Measurements from ENCODE around the gene ZNF274.

GRCh38 chr19:58182989-58183816 is at the start of gene ZNF274:
- TF ChIP-seq, protein P1, sequence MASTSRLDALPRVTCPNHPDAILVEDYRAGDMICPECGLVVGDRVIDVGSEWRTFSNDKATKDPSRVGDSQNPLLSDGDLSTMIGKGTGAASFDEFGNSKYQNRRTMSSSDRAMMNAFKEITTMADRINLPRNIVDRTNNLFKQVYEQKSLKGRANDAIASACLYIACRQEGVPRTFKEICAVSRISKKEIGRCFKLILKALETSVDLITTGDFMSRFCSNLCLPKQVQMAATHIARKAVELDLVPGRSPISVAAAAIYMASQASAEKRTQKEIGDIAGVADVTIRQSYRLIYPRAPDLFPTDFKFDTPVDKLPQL (IDR thresholded peaks at IDR 0.05; ENCODE audit: extremely low read depth, insufficient read length) = no peak
- no peak; the same call in 1 of the 2 replicates for TF ChIP-seq LEF1 (IDR thresholded peaks at IDR 0.05)
- no peak for TF ChIP-seq MED1 (CRISPR knock-in tag; IDR thresholded peaks at IDR 0.05; ENCODE audit: borderline replicate concordance)
- TF ChIP-seq, protein P2, sequence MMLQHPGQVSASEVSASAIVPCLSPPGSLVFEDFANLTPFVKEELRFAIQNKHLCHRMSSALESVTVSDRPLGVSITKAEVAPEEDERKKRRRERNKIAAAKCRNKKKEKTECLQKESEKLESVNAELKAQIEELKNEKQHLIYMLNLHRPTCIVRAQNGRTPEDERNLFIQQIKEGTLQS (IDR thresholded peaks at IDR 0.05) = peak; percentile 94
- TF ChIP-seq, protein P2 (CRISPR knock-in tag; conservative IDR thresholded peaks at IDR 0.05) = peak; percentile 89; the same call in 1 of the 2 replicates
- TF ChIP-seq, protein P3, sequence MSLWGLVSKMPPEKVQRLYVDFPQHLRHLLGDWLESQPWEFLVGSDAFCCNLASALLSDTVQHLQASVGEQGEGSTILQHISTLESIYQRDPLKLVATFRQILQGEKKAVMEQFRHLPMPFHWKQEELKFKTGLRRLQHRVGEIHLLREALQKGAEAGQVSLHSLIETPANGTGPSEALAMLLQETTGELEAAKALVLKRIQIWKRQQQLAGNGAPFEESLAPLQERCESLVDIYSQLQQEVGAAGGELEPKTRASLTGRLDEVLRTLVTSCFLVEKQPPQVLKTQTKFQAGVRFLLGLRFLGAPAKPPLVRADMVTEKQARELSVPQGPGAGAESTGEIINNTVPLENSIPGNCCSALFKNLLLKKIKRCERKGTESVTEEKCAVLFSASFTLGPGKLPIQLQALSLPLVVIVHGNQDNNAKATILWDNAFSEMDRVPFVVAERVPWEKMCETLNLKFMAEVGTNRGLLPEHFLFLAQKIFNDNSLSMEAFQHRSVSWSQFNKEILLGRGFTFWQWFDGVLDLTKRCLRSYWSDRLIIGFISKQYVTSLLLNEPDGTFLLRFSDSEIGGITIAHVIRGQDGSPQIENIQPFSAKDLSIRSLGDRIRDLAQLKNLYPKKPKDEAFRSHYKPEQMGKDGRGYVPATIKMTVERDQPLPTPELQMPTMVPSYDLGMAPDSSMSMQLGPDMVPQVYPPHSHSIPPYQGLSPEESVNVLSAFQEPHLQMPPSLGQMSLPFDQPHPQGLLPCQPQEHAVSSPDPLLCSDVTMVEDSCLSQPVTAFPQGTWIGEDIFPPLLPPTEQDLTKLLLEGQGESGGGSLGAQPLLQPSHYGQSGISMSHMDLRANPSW (CRISPR knock-in tag; IDR thresholded peaks at IDR 0.05) = peak; percentile 34; the same call in 1 of the 2 replicates
- TF ChIP-seq CHD1 (IDR thresholded peaks at IDR 0.05; ENCODE audit: low read length) = peak; percentile 79
- TF ChIP-seq ZBTB33 (CRISPR knock-in tag; IDR thresholded peaks at IDR 0.05) = 0 out of 2 replicates have a peak, but pooled peaks have one; percentile 7
- TF ChIP-seq ZNF431 (CRISPR knock-in tag; IDR thresholded peaks at IDR 0.05) = no peak; the same call in 1 of the 2 replicates
- no peak; the same call in 1 of the 2 replicates for TF ChIP-seq GTF2F1 (IDR thresholded peaks at IDR 0.05; ENCODE audit: low read depth, low read length)
- no peak for TF ChIP-seq BRF2 (IDR thresholded peaks at IDR 0.05; ENCODE audit: borderline replicate concordance, insufficient read depth, insufficient read length)
